ENCODE data around the gene ZIM2. TPM values are rescaled to one million over a fixed set of nuclear protein-coding genes. Genes with fewer than 3 reads are reported as not detected.

Gene ZIM2
- not detected for total RNA-seq (2021; ENCODE audit: unreplicated experiment)
- not detected in 2 replicates for polyA plus RNA-seq (2012)
- Bru-seq, nascent RNA, result not detected
- percentile 3 among the genes with signal in this experiment for BruChase-seq, experiment 1, labeled RNA remaining after a 6-hour chase
- not detected for BruChase-seq, experiment 2, labeled RNA remaining after a 2-hour chase
- long read RNA-seq, result 0 reads

DNA sequence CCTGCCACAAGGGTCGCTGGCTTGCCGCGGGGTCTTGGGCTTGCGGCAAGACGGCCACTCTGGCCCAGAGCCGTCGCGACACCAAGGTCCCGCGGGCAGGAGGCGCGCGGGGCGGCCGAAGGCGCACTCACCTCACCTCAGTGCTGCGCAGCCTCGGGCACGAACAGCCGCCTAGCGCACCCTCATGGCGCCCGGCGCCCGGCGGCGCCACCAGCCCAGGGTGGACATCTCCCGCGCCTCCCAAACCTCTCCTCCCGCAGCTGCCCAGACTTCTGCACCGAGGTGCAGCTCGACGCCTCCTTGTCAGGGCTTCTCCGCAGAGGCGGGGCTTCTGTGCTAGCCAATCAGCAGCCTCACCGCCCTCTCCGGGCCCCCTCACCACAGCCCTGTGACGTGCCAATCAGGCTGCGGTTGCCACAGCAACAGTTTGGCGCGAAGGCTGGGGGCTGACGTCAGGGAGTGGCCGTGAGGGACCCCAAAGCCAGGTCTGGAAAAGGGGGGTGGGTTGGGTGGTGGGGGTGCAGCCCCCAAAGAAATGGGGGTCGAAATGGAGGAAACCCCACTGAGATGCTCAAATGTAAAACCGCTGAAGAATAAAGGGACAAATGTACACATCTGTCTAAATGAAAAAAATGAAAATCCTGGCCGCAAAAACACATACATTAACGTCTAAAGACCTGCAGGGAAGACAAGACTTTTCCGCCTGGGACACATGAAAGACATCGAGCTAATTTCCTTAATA lies at the start of gene ZIM2, which contains the start of gene PEG3:
Gene ZIM2 (minus strand): TSS at position 276 of the 742 bp plus-strand sequence. CDS start 16,449 bp downstream, outside the sequence.
Gene PEG3 (minus strand): TSS at position 276 of the 742 bp plus-strand sequence. CDS start 16,071 bp downstream, outside the sequence.
- no peaks in the 10 kb centered on the region for H3K9me2 ChIP-seq (ENCODE audit: insufficient read depth)
- H3K79me2 ChIP-seq (ENCODE audit: insufficient read depth, low read length), result no peaks in the 10 kb centered on the region
- H3K9ac ChIP-seq (ENCODE audit: low read length), result no peak within 1 kb of the TSS
- CTCF ChIA-PET, result no interaction called here
- no peaks in the 10 kb centered on the region for H3K27me3 ChIP-seq (ENCODE audit: insufficient read depth, low read length)
- no peak within 1 kb of the TSS for H3K27ac ChIP-seq (ENCODE audit: low read depth, low read length)
- H4K20me1 ChIP-seq (ENCODE audit: insufficient read depth), result no peaks in the 10 kb centered on the region
- ATAC-seq (no peak), DNase-seq (ENCODE audit: low read depth, low spot score) (no peak)
- H3K4me2 ChIP-seq (ENCODE audit: low read length), result no peak within 1 kb of the TSS
- intact Hi-C loops (cut with micrococcal nuclease), result no loop called here
- no peaks in the 10 kb centered on the region for H3K4me1 ChIP-seq (ENCODE audit: control insufficient read depth in 1 of 2, insufficient read depth in 2 of 2, low read length in 2 of 2)
- no peaks in the 10 kb centered on the region for H3K36me3 ChIP-seq (ENCODE audit: control insufficient read depth in 1 of 2, insufficient read depth in 2 of 2, low read length in 2 of 2)
- TF ChIP-seq POLR2A (IDR thresholded peaks at IDR 0.05; ENCODE audit: borderline replicate concordance, extremely low read depth, insufficient read depth, insufficient read length) (no peak), CTCF (IDR thresholded peaks at IDR 0.05 in 2 of 3, conservative IDR thresholded peaks at IDR 0.05 in 1 of 3; ENCODE audit: borderline replicate concordance in 1 of 3, insufficient read depth in 1 of 3, low read depth in 2 of 3, low read length in 2 of 3) (no peak)
- RAD21 ChIA-PET (ENCODE audit: low non-redundant PET in 1 of 2, low total read pairs in 2 of 2, uncharacterized antibody in 2 of 2, unreplicated experiment in 2 of 2), result no interaction called here
- H3K9me3 ChIP-seq (ENCODE audit: control insufficient read depth in 1 of 2, insufficient read depth in 1 of 2, low read depth in 1 of 2, low read length in 2 of 2), result peaks cover 5 to 20% of the 10 kb centered on the region in 2 experiments; a peak in 2 of 4 replicates
- POLR2A ChIA-PET, result no interaction called here
- no peak within 1 kb of the TSS for H2AFZ ChIP-seq (ENCODE audit: low read depth, low read length, poor library complexity, severe bottlenecking)
- no TSS peak for BruUV-seq (replicated peaks)
- no peak within 1 kb of the TSS for H3K4me3 ChIP-seq (replicated peaks in 1 of 2; ENCODE audit: low read depth in 1 of 2, low read length in 2 of 2)

GRCh38 chr19:56885173-56885985 lies 44.9 kb upstream of the ZIM2 start:
- H3K9me3 ChIP-seq (ENCODE audit: control insufficient read depth in 1 of 2, insufficient read depth in 1 of 2, low read depth in 1 of 2, low read length in 2 of 2), result peaks cover 0 to 17% of the 10 kb centered on the region in 2 experiments; a peak in 2 of 4 replicates
- POLR2A ChIA-PET, result no interaction called here
- DNase-seq (ENCODE audit: low read depth, low spot score), result no peak
- no peak overlapping the region for H3K9ac ChIP-seq (ENCODE audit: low read length)
- H3K79me2 ChIP-seq (ENCODE audit: insufficient read depth, low read length), result no peaks in the 10 kb centered on the region
- no peaks in the 10 kb centered on the region for H3K9me2 ChIP-seq (ENCODE audit: insufficient read depth)
- RAD21 ChIA-PET (ENCODE audit: low non-redundant PET in 1 of 2, low total read pairs in 2 of 2, uncharacterized antibody in 2 of 2, unreplicated experiment in 2 of 2), result no interaction called here
- no peak overlapping the region for H3K4me2 ChIP-seq (ENCODE audit: low read length)
- H3K36me3 ChIP-seq (ENCODE audit: control insufficient read depth in 1 of 2, insufficient read depth in 2 of 2, low read length in 2 of 2), result no peaks in the 10 kb centered on the region
- no peak overlapping the region for H3K27ac ChIP-seq (ENCODE audit: low read depth, low read length)
- no peaks in the 10 kb centered on the region for H3K27me3 ChIP-seq (ENCODE audit: insufficient read depth, low read length)
- CTCF ChIA-PET, result no interaction called here
- no peaks in the 10 kb centered on the region for H3K4me1 ChIP-seq (ENCODE audit: control insufficient read depth in 1 of 2, insufficient read depth in 2 of 2, low read length in 2 of 2)
- BruUV-seq (replicated peaks), result no TSS peak
- H4K20me1 ChIP-seq (ENCODE audit: insufficient read depth), result no peaks in the 10 kb centered on the region
- no peak overlapping the region for H3K4me3 ChIP-seq (replicated peaks in 1 of 2; ENCODE audit: low read depth in 1 of 2, low read length in 2 of 2)
- no peak overlapping the region for H2AFZ ChIP-seq (ENCODE audit: low read depth, low read length, poor library complexity, severe bottlenecking)
- no peak for ATAC-seq
- intact Hi-C loops (cut with micrococcal nuclease), result no loop called here
- no peak for TF ChIP-seq MAX (IDR thresholded peaks at IDR 0.05)
- no peak for TF ChIP-seq CEBPB (IDR thresholded peaks at IDR 0.05; ENCODE audit: low read depth)
- TF ChIP-seq SRF (IDR thresholded peaks at IDR 0.05; ENCODE audit: low read depth), result no peak
- TF ChIP-seq ATF3 (IDR thresholded peaks at IDR 0.05), result no peak
- TF ChIP-seq CTCF (IDR thresholded peaks at IDR 0.05 in 2 of 3, conservative IDR thresholded peaks at IDR 0.05 in 1 of 3; ENCODE audit: borderline replicate concordance in 1 of 3, insufficient read depth in 1 of 3, low read depth in 2 of 3, low read length in 2 of 3), result no peak
- no peak for TF ChIP-seq SP1 (IDR thresholded peaks at IDR 0.05; ENCODE audit: low read depth)
- no peak for TF ChIP-seq RAD21 (IDR thresholded peaks at IDR 0.05; ENCODE audit: low read depth)
- TF ChIP-seq POLR2AphosphoS5 (IDR thresholded peaks at IDR 0.05; ENCODE audit: low read depth, low read length), result no peak
